ENCODE measurements around the gene PARP3.
"Not testable (repeated sequence)": the region's sequence is repeated elsewhere in the genome, so short reads cannot be mapped to it uniquely, and the experiment has no call there.

PARP3 gene

DNA sequence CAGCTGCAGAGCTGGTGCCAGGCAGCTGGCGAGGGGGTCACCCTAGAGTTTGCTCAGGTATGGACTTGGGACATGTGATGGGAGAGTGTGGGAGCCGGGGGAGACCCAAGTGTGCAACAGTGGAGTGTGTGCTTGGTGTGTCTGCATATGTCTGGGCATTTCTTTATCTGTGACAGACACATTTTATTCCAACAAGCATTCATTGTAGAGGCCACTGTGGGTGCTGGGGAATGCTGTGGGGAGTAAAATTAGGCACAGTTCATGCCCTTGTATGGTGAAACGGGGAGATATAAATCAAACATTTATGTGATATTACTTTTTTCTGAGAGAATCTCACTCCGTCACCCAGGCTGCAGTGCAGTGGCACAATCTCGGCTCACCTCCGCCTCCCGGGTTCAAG is 45.4 kb downstream of the PARP3 start:
- H3K4me3 ChIP-seq (replicated peaks; ENCODE audit: low read depth, low read length), result no peak overlapping the region
- DNase-seq (ENCODE audit: extremely low read depth, low read depth), result no peak
- TF ChIP-seq, protein P1, sequence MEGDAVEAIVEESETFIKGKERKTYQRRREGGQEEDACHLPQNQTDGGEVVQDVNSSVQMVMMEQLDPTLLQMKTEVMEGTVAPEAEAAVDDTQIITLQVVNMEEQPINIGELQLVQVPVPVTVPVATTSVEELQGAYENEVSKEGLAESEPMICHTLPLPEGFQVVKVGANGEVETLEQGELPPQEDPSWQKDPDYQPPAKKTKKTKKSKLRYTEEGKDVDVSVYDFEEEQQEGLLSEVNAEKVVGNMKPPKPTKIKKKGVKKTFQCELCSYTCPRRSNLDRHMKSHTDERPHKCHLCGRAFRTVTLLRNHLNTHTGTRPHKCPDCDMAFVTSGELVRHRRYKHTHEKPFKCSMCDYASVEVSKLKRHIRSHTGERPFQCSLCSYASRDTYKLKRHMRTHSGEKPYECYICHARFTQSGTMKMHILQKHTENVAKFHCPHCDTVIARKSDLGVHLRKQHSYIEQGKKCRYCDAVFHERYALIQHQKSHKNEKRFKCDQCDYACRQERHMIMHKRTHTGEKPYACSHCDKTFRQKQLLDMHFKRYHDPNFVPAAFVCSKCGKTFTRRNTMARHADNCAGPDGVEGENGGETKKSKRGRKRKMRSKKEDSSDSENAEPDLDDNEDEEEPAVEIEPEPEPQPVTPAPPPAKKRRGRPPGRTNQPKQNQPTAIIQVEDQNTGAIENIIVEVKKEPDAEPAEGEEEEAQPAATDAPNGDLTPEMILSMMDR (IDR thresholded peaks at IDR 0.05; ENCODE audit: low read depth, low read length, missing control alignments), result no peak

DNA sequence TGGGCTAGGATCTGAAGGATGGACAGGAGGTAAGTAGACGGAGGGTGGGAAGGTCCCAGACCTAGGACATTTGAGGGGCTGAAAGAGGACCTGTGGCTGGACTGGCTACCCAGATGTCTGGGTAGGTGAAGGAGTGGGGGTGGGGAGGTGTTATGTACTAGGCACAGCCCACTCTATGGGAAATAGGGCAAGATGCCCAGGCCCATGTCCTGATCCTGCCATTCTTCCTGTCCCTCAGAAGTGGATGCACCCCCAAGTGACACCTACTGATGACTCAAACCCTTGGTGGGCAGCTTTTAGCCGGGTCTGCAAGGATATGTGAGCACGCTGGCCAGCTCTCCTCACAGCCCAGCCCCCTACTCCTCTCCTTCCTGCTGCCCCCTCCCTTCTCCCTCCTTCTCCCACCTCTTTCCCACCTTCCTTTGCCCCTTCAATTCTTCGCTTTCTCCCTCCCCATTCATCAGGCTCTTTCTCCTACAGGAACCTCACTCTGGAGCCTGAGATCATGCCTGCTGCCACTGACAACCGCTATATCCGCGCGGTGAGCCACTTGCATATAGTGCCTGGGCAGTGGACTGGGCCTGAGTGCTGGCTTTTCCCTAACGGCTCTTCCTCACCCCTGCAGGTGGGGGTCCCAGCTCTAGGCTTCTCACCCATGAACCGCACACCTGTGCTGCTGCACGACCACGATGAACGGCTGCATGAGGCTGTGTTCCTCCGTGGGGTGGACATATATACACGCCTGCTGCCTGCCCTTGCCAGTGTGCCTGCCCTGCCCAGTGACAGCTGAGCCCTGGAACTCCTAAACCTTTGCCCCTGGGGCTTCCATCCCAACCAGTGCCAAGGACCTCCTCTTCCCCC is 46.4 kb downstream of the PARP3 start:
- TF ChIP-seq, protein P1 (IDR thresholded peaks at IDR 0.05; ENCODE audit: low read depth, low read length, missing control alignments), result no peak
- no peak for DNase-seq (ENCODE audit: extremely low read depth, low read depth)
- no peak overlapping the region for H3K4me3 ChIP-seq (replicated peaks; ENCODE audit: low read depth, low read length)

DNA sequence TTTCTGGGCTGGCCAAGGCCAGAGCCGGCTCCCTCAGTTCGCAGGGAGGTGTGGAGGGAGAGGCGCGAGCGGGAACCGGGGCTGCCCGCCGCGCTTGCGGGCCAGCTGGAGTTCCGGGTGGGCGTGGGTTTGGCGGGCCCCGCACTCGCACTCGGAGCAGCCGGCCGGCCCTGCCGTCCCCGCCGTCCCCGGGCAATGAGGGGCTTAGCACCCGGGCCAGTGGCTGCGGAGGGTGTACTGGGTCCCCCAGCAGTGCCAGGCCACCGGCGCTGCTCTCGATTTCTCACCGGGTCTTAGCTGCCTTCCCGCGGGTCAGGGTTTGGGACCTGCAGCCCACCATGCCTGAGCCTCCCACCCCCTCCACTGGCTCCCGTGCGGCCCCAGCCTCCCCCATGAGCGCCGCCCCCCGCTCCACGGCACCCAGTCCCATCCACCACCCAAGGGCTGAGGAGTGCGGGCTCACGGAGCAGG is 48.4 kb downstream of the PARP3 start:
- H3K4me3 ChIP-seq (replicated peaks; ENCODE audit: low read depth, low read length); DNase-seq (ENCODE audit: extremely low read depth, low read depth): not testable (repeated sequence)

DNA sequence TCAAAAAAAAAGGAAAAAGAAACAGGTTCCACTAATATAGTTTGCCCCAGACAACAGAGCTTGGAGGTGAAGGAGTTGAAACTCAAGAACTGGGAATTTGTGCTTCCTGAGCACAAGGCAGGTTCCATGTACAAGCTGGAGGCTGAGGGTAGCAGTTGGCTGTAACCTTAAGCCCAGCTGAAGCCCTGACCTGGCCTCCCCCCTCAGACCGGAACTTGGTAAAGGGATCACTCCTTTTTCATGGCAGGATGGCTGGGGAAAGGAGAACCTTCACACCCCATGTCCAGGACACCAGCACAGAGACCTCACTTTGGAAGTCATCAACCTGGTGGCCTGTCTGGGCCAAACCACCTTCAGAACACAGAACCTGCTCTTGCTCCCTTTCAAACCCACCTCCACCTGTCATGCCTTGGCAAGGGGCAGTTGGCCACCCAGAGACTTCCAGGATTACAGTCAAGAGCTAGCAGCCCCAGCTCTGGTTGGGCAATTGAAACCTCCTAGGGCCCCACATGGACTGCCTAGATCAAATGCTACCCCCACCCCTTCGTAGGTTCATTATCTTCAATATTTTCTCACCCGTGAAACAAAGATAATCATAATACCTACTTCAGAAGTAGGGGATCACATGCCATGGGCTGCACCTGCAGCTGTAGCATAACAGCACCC is 50.0 kb downstream of the PARP3 start:
- no peak overlapping the region; the same call in 1 of the 2 replicates for H3K4me3 ChIP-seq (replicated peaks; ENCODE audit: low read depth, low read length)
- TF ChIP-seq, protein P1 (IDR thresholded peaks at IDR 0.05; ENCODE audit: low read depth, low read length, missing control alignments), result no peak

GRCh38 chr3:51993657-51994056 is 51.5 kb downstream of the PARP3 start:
- DNase-seq (ENCODE audit: extremely low read depth, low read depth), result not testable (repeated sequence)
- peak overlapping the region; percentile 100 for H3K4me3 ChIP-seq (replicated peaks; ENCODE audit: low read depth, low read length)

More for the DNA sequence above, 50.0 kb downstream of the PARP3 start:
- DNase-seq (ENCODE audit: extremely low read depth, low read depth), result no peak

- no peak for DNase-seq (ENCODE audit: extremely low read depth, low read depth)
- peak overlapping the region; percentile 100 for H3K4me3 ChIP-seq (replicated peaks; ENCODE audit: low read depth, low read length)
- TF ChIP-seq, protein P1 (IDR thresholded peaks at IDR 0.05; ENCODE audit: low read depth, low read length, missing control alignments), result no peak
Observed at GRCh38 chr3:51994530-51994929, 52.4 kb downstream of the PARP3 start.

DNA sequence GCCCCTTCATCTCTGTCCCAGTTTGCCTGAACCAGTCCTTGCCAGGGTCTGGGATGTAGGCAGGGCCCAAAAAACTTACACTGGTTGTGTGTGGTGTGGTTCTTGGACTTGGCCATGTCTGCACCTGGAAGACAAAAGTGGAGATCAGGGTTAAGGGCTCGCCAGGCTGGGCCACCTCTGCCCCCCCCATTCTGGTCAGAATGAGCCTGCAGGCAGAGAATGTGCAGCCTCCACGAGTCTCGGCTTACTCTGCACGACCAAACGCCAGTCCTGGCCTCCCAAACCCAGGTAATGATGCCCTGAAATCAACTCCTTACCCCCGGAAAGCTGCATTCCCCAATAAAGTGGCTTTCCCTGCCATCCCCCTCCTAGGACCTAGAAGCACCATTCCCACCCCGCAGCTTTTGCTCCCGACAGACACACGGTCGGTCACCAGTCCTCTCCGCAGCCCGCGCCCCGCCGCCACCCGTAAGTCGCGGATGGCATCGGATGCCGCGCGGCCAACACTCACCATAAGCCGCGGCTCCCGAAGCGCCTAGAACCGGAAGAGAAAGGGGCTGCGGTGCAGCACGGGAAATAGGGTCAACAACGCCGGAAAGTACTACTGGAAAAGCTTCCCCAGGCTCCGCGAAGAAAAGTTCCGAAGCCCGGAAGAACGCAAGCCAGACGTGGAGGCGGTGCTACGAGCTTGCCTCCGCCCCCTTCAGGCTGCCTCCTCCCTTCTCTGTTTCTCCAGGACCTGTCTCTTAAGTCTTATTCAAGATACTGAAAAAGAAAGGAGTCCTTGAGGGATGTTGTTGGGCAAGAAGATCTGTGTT is 53.4 kb downstream of the PARP3 start, which contains the start of gene RPL29:
TSS of gene RPL29 (minus strand) at position 550 of the 818 bp plus-strand sequence. CDS start at position 116, 434 bp downstream.
- peak within 1 kb of the TSS; percentile 100 for H3K4me3 ChIP-seq (replicated peaks; ENCODE audit: low read depth, low read length)
- TF ChIP-seq, protein P1 (IDR thresholded peaks at IDR 0.05; ENCODE audit: low read depth, low read length, missing control alignments), result no peak
- DNase-seq (ENCODE audit: extremely low read depth, low read depth), result peak; percentile 90

All from HFF-Myc (cell line).